OCI-LY7 (cell line): Measurements from ENCODE around the gene CFAP61. TPM values are rescaled to one million over a fixed set of nuclear protein-coding genes. Genes with fewer than 3 reads are reported as not detected.

Experiments
- BruUV-seq: library from RNA; stranded (reverse); fragments of 400-500 nt; replicated peaks from 2 replicates; lab custom pipeline; 2021; lab: Mats Ljungman, UMichigan
- CTCF ChIA-PET: fragments of 300-600 bp; sonication (Branson Sonifier 250); formaldehyde crosslinking; loops from one replicate; lab custom pipeline; 2022; ENCODE audit warnings: antibody characterized with exemption; ENCODE audit not compliant: unreplicated experiment; lab: Charles Lee
- POLR2A ChIA-PET: fragments of 300-600 bp; sonication (Branson Sonifier 250); formaldehyde crosslinking; loops from one replicate; lab custom pipeline; 2022; ENCODE audit warnings: antibody characterized with exemption; lab: Charles Lee
- DNase-seq: peaks from one replicate; pipeline ENCODE4 v3.0.0-alpha.2; 2015; ENCODE audit warnings: low spot score
- H2AFZ ChIP-seq: fragments of 200-600 bp; sonication (generic), shearing (Covaris generic); 2 replicates; pipeline ENCODE4 v1.6.1; 2014; ENCODE audit warnings: mild to moderate bottlenecking, antibody characterized with exemption, low read length, moderate library complexity
- H3K27ac ChIP-seq: fragments of 200-600 bp; sonication (generic); 2 replicates; pipeline ENCODE4 v1.5.1; 2014; ENCODE audit warnings: mixed run types, low read depth, mild to moderate bottlenecking, moderate library complexity, low read length, inconsistent platforms; ENCODE audit not compliant: poor library complexity, severe bottlenecking
- H3K36me3 ChIP-seq: fragments of 200-600 bp; sonication (generic); 2 replicates; pipeline ENCODE4 v1.6.1; 2014; ENCODE audit warnings: mild to moderate bottlenecking, antibody characterized with exemption, low read length, moderate library complexity, mixed read lengths; ENCODE audit not compliant: insufficient read depth
- H3K4me1 ChIP-seq: fragments of 200-600 bp; sonication (generic); 2 replicates; pipeline ENCODE4 v1.5.1; 2014; ENCODE audit warnings: mild to moderate bottlenecking, low read length; ENCODE audit not compliant: insufficient read depth, poor library complexity, severe bottlenecking
- H3K4me2 ChIP-seq: fragments of 200-600 bp; sonication (generic); 2 replicates; pipeline ENCODE4 v1.6.1; 2014; ENCODE audit warnings: mild to moderate bottlenecking, low read length
- H3K4me3 ChIP-seq: fragments of 200-600 bp; sonication (generic); 2 replicates; pipeline ENCODE4 v1.5.1; 2014; ENCODE audit warnings: mild to moderate bottlenecking, low read depth, low read length; ENCODE audit not compliant: poor library complexity, severe bottlenecking
- H3K79me2 ChIP-seq: fragments of 200-600 bp; sonication (generic); 2 replicates; pipeline ENCODE4 v1.6.1; 2016; ENCODE audit warnings: low read depth, mild to moderate bottlenecking, low read length, moderate library complexity, mixed read lengths; ENCODE audit not compliant: insufficient read depth
- H3K9me2 ChIP-seq: fragments of 200-600 bp; sonication (generic); 2 replicates; pipeline ENCODE4 v1.6.1; 2016; ENCODE audit warnings: mild to moderate bottlenecking, low read length, mixed read lengths; ENCODE audit not compliant: insufficient read depth
- H3K9me3 ChIP-seq: fragments of 200-600 bp; sonication (generic); 2 replicates; pipeline ENCODE4 v1.6.1; 2014; ENCODE audit warnings: mild to moderate bottlenecking, mixed run types, low read length, mixed read lengths
- H4K20me1 ChIP-seq: fragments of 200-600 bp; sonication (generic); 2 replicates; pipeline ENCODE4 v1.6.1; 2014; ENCODE audit warnings: mild to moderate bottlenecking, antibody characterized with exemption, low read length, moderate library complexity, mixed read lengths; ENCODE audit not compliant: insufficient read depth
- CTCF ChIP-seq: fragments of 200-600 bp; sonication (generic); conservative IDR thresholded peaks from 2 replicates; pipeline ENCODE4 v1.5.1; 2014; ENCODE audit warnings: mild to moderate bottlenecking, antibody characterized with exemption, low read length, moderate library complexity, mixed read lengths
- EZH2phosphoT487 ChIP-seq: fragments of 200-600 bp; sonication (generic); IDR thresholded peaks from 2 replicates; pipeline ENCODE4 v1.6.1; 2018; ENCODE audit warnings: low read depth, borderline replicate concordance, mild to moderate bottlenecking, mixed run types, antibody characterized with exemption, low read length, moderate library complexity, mixed read lengths
- intact Hi-C: fragments of 100-400 bp; cut with micrococcal nuclease; formaldehyde crosslinking; loops from one replicate; pipeline ENCODE4 v1.10.0; 2022; ENCODE audit not compliant: unreplicated experiment
- total RNA-seq, 2 experiments: library from RNA; depleted of rRNA in 1 of 2; stranded (reverse); fragments of >200 nt in 1 of 2; shearing (Covaris generic) in 1 of 2; gene quantifications; 2 replicates each; pipeline ENCODE4 v1.2.3, GENCODE V29; 2014 to 2022

The CFAP61 gene
- total RNA-seq, 2 experiments from 2014 or later: 0.06 TPM; not detected in 1

GRCh38 chr20:20225325-20226043, 173.2 kb downstream of the CFAP61 start:
- ChIA-PET CTCF (no interaction called here), POLR2A (no interaction called here)
- H3K4me3 ChIP-seq: no peak overlapping the region
- TF ChIP-seq EZH2phosphoT487 (no peak), CTCF (no peak)
- no peak for DNase-seq
- H3K9me2 ChIP-seq: no peaks in the 10 kb centered on the region
- H3K9me3 ChIP-seq: no peaks in the 10 kb centered on the region
- no peaks in the 10 kb centered on the region for H4K20me1 ChIP-seq
- no peaks in the 10 kb centered on the region for H3K4me1 ChIP-seq
- H3K36me3 ChIP-seq: no peaks in the 10 kb centered on the region
- H3K79me2 ChIP-seq: no peaks in the 10 kb centered on the region
- no peak overlapping the region for H3K27ac ChIP-seq
- BruUV-seq: no TSS peak
- intact Hi-C loops: no loop called here
- H2AFZ ChIP-seq: no peak overlapping the region
- no peak overlapping the region for H3K4me2 ChIP-seq

GRCh38 chr20:20226554-20226953, 174.2 kb downstream of the CFAP61 start:
- H3K79me2 ChIP-seq: no peaks in the 10 kb centered on the region
- H3K9me3 ChIP-seq: no peaks in the 10 kb centered on the region
- no peak overlapping the region for H3K4me3 ChIP-seq
- H4K20me1 ChIP-seq: no peaks in the 10 kb centered on the region
- H3K9me2 ChIP-seq: no peaks in the 10 kb centered on the region
- BruUV-seq: no TSS peak
- H3K27ac ChIP-seq: no peak overlapping the region
- no peaks in the 10 kb centered on the region for H3K36me3 ChIP-seq
- ChIA-PET CTCF (no interaction called here), POLR2A (no interaction called here)
- no peak overlapping the region for H2AFZ ChIP-seq
- H3K4me2 ChIP-seq: no peak overlapping the region
- no peak for DNase-seq
- intact Hi-C loops: no loop called here
- no peaks in the 10 kb centered on the region for H3K4me1 ChIP-seq
- TF ChIP-seq CTCF (no peak), EZH2phosphoT487 (no peak)

- ChIA-PET CTCF (no interaction called here), POLR2A (no interaction called here)
- Histone ChIP-seq H3K9me2 (no peaks in the 10 kb centered on the region), H3K4me3 (no peak overlapping the region), H4K20me1 (no peaks in the 10 kb centered on the region), H3K9me3 (no peaks in the 10 kb centered on the region), H3K36me3 (no peaks in the 10 kb centered on the region), H3K4me2 (no peak overlapping the region), H2AFZ (no peak overlapping the region), H3K27ac (no peak overlapping the region), H3K79me2 (no peaks in the 10 kb centered on the region), H3K4me1 (no peaks in the 10 kb centered on the region)
- intact Hi-C loops: no loop called here
- no TSS peak for BruUV-seq
- no peak for DNase-seq
- TF ChIP-seq EZH2phosphoT487: no peak
- no peak for TF ChIP-seq CTCF
These were observed 174.8 kb downstream of the CFAP61 start for GRCh38 chr20:20227013-20227571.
